PFSK-1 (cell line): ENCODE data around the gene FABP1.

ENCODE experiments used
- SIN3A ChIP-seq: IDR thresholded peaks from 2 replicates; pipeline ENCODE4 v1.6.1; 2012; ENCODE audit warnings: mild to moderate bottlenecking, low read length, moderate library complexity, borderline replicate concordance; ENCODE audit not compliant: insufficient read depth
- TAF1 ChIP-seq: IDR thresholded peaks from 2 replicates; pipeline ENCODE4 v1.6.1; 2012; ENCODE audit warnings: low read length, control low read depth, borderline replicate concordance; ENCODE audit not compliant: insufficient read depth

GRCh38 chr2:88087763-88088162 lies 40.1 kb downstream of the FABP1 start:
- no peak for TF ChIP-seq TAF1
- no peak for TF ChIP-seq SIN3A
